K562 treated with DMSO at 1 percent for 48 hours (cell line): Measurements from ENCODE around the gene MPV17. TPM values are rescaled to one million over a fixed set of nuclear protein-coding genes. Genes with fewer than 3 reads are reported as not detected.

Experiments
- total RNA-seq: library from RNA; unstranded; fragments of 300-600 nt; gene quantifications from 2 replicates; pipeline ENCODE4 v1.2.3, GENCODE V29; 2022; ENCODE audit warnings: low replicate concordance; ENCODE audit errors: extremely low read depth

MPV17 gene
- total RNA-seq = not detected in 2 replicates

GRCh38 chr2:27322766-27323595 is at the start of gene MPV17:
Gene MPV17 (minus strand): TSS chr2:27323097. CDS start chr2:27322517, 580 bp downstream.

GRCh38 chr2:27370026-27370815 is 47.3 kb upstream of the MPV17 start, which contains the start of the genes EIF2B4 and SNX17:
Gene EIF2B4 (minus strand): TSS chr2:27370338. CDS start chr2:27370314, 24 bp downstream.
Gene SNX17 (plus strand): TSS chr2:27370616. CDS start chr2:27370744, 128 bp downstream.

GRCh38 chr2:27356382-27357181 is 33.7 kb upstream of the MPV17 start, which contains the start of gene GTF3C2:
Gene GTF3C2 (minus strand): TSS chr2:27356764. CDS start chr2:27343554, 13,210 bp downstream.

GRCh38 chr2:27308359-27308881 is 14.5 kb downstream of the MPV17 start, which contains the start of gene UCN:
Gene UCN (minus strand): TSS chr2:27308445. CDS start chr2:27307895, 550 bp downstream.

GRCh38 chr2:27281855-27282559 is 40.9 kb downstream of the MPV17 start, which contains the start of gene TRIM54:
Gene TRIM54 (plus strand): TSS chr2:27282429. CDS start chr2:27282732, 303 bp downstream.

GRCh38 chr2:27275211-27276150 is 47.4 kb downstream of the MPV17 start, which contains the start of gene DNAJC5G:
Gene DNAJC5G (plus strand): TSS chr2:27275433. CDS start chr2:27276729, 1,296 bp downstream.

GRCh38 chr2:27262379-27263286 is 60.3 kb downstream of the MPV17 start, which contains the start of gene SLC30A3:
Gene SLC30A3 (minus strand): TSS chr2:27263047. CDS start chr2:27262906, 141 bp downstream.

Other genes with a start within 250 kb of the MPV17 start
- not detected in 2 replicates for gene EMILIN1, start 244.5 kb downstream of the MPV17 start, total RNA-seq
- not detected in 2 replicates for gene KHK, start 236.3 kb downstream of the MPV17 start, total RNA-seq
- gene CGREF1, start 204.0 kb downstream of the MPV17 start, total RNA-seq = not detected in 2 replicates
- not detected in 2 replicates for gene ABHD1, start 199.3 kb downstream of the MPV17 start, total RNA-seq
- gene PREB, start 188.5 kb downstream of the MPV17 start, total RNA-seq = not detected in 2 replicates
- gene PRR30, start 183.7 kb downstream of the MPV17 start, total RNA-seq = not detected in 2 replicates
- gene TCF23, start 174.1 kb downstream of the MPV17 start, total RNA-seq = not detected in 2 replicates
- gene ATRAID, start 111.1 kb downstream of the MPV17 start, total RNA-seq = not detected in 2 replicates
- gene SLC5A6, start 110.8 kb downstream of the MPV17 start, total RNA-seq = not detected in 2 replicates
- not detected in 2 replicates for gene CAD, start 105.7 kb downstream of the MPV17 start, total RNA-seq
- not detected in 2 replicates for gene SLC30A3, start 60.0 kb downstream of the MPV17 start, total RNA-seq
- not detected in 2 replicates for gene DNAJC5G, start 47.7 kb downstream of the MPV17 start, total RNA-seq
- gene TRIM54, start 40.7 kb downstream of the MPV17 start, total RNA-seq = not detected in 2 replicates
- not detected in 2 replicates for gene UCN, start 14.7 kb downstream of the MPV17 start, total RNA-seq
- not detected in 2 replicates for gene GTF3C2, start 33.7 kb upstream of the MPV17 start, total RNA-seq
- not detected in 2 replicates for gene EIF2B4, start 47.2 kb upstream of the MPV17 start, total RNA-seq
- not detected in 2 replicates for gene SNX17, start 47.5 kb upstream of the MPV17 start, total RNA-seq
- gene ZNF513, start 57.6 kb upstream of the MPV17 start, total RNA-seq = not detected in 2 replicates
- not detected in 2 replicates for gene PPM1G, start 86.5 kb upstream of the MPV17 start, total RNA-seq
- not detected in 2 replicates for gene NRBP1, start 105.5 kb upstream of the MPV17 start, total RNA-seq
- not detected in 2 replicates for gene KRTCAP3, start 119.3 kb upstream of the MPV17 start, total RNA-seq
- gene IFT172, start 166.6 kb upstream of the MPV17 start, total RNA-seq = not detected in 2 replicates
- gene FNDC4, start 172.1 kb upstream of the MPV17 start, total RNA-seq = not detected in 2 replicates
- not detected in 2 replicates for gene GCKR, start 173.7 kb upstream of the MPV17 start, total RNA-seq